Dedifferentiated amniotic fluid mesenchymal stem cell (primary cell): Measurements from ENCODE around the gene HAX1.
"Not testable (repeated sequence)": the region's sequence is repeated elsewhere in the genome, so short reads cannot be mapped to it uniquely, and the experiment has no call there.

Experiments
- DNase-seq: peaks from one replicate; pipeline ENCODE4 v3.0.0-alpha.2; 2016; ENCODE audit errors: extremely low spot score

Gene HAX1

DNA sequence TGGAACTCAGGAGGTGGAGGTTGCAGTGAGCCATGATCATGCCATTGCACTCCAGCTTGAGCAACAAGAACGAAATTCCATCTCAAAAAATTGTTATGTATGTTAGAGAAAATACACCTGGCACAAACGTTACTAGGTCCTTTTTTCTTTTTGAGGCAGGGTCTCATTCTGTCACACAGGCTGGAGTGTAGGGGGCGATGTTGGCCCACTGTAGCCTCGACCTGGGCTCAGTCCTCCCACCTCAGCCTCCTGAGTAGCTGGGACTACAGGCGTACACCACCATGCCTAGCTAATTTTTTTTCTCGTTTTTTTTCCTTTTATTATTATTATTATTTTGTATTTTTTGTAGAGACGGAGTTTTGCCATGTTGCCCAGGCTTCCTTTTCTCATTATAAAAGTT, 4.4 kb downstream of the HAX1 start:
- no peak for DNase-seq

DNA sequence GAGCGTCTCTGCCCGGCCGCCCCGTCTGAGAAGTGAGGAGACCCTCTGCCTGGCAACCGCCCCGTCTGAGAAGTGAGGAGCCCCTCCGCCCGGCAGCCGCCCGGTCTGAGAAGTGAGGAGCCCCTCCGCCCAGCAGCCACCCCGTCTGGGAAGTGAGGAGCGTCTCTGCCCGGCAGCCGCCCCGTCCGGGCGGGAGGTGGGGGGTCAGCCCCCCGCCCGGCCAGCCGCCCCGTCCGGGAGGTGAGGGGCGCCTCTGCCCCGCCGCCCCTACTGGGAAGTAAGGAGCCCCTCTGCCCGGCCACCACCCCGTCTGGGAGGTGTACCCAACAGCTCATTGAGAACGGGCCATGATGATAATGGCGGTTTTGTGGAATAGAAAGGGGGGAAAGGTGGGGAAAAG, 15.2 kb downstream of the HAX1 start:
- not testable (repeated sequence) for DNase-seq

DNA sequence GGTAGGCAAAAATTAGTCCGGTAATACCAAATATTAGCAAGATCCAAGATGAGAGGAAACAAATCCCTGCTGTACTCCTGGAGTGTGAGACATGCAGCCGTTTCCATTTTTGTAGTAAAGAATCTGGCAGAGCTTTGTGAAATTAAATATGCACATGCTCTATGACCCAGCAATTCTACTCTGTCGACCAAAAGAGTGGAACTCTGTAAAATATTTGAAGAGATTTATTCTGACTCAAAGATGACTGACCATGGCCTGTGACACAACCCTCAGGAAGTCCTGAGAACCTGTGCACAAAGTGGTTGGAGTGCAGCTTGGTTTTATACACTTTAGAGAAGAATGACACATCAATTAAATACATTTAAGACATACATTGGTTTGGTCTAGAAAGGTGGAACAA, 16.2 kb downstream of the HAX1 start:
- no peak for DNase-seq

DNA sequence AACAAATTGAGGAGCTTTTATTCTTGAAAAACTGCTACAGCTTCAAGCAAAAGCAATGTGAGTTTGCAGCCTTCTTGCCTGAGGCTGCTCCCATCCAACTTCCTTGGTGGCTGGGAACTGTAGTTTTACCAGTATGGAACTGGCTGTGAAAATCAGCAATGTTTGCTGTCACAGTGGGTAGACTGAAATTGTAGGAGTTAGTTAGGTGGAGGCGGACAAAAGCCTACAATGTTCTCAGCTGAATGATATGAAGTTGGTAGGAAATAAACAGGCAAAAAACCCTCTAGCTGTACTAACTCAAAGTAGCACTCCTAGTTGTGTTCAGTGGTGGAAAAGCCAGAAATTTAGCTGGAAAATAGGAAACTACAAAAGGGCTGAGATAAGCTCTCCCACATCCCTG, 18.5 kb downstream of the HAX1 start:
- DNase-seq, result no peak

DNA sequence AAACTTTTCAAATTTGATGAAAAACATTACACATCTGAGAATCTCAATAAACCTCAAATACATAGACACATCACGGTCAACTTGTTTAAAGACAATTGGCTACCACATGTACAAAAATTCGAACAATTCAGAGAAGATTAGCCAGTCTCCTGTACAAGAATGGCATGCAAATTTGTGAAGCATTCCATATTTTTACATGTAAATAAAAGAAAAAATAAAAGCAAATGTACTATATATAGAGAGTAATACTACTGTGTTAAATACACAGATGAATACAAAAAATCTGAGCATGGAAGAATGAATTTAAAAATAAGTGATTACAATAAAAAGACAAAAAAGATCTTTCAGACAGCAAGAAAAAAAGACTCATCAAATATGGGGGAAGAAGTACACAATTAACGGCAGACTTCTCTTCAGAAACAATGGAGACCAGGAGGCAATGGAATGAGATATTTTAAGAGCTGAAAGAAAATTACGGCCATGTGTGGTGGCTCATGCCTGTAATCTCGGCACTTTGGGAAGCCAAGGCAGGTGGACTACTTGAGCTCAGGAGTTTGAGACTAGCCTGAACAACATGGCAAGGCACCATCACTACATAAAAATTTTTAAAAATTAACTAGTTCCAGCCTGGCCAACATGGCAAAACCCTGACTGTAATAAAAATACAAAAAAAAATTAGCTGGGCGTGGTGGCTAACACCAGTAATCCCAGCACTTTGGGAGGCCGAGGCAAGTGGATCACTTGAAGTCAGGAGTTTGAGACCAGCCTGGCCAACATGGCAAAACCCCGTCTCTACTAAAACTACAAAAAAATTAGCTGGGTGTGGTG, 23.2 kb downstream of the HAX1 start:
- no peak for DNase-seq

DNA sequence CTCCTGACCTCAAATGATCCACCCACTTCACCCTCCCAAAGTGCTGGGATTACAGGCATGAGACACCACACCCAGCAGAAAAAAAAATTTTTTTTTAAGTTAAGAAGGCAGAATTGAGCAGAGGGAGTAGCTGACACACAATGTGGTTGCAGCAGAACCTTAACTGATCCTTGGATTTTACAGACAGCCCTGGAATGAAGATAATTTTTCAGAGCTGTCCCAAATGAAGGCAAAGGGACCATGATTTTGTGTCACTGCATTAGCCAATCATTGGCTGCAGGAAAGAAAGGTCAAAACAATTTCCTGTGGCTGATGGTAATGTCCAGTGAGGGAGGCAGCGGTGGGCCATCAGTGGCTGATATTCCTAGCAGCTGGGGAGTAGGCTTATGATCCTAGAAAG, 29.2 kb downstream of the HAX1 start:
- DNase-seq, result no peak

DNA sequence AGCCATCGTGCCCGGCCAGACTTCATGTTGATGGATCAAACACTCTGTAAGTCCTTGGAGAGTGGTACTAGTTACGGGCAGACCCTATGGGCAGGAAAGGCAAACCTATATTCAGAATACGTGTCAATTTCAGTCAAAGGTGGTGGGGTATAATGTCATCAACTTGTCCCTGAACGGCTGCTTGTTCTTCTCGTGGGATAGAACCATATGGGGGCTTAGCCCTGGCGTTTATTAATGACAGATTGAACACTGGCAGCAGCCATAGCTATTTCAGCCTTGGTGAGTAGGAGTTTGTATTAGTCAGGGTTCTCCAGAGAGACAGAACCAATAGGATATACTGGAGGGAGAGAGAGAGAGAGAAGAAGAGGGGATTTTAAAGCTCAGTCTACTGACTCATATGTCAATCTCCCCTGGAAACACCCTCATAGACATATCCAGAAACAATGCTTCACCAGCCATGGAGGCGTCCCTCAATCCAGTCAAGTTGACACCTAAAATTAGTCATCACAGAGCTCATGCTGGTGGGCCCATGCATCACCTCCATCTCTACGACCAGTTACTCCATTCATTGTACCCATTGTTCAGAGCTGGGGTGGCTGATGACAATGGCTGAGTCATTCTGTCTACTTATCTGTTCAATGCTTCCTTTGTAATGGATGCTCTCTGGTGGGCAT, 32.4 kb downstream of the HAX1 start:
- no peak for DNase-seq

DNA sequence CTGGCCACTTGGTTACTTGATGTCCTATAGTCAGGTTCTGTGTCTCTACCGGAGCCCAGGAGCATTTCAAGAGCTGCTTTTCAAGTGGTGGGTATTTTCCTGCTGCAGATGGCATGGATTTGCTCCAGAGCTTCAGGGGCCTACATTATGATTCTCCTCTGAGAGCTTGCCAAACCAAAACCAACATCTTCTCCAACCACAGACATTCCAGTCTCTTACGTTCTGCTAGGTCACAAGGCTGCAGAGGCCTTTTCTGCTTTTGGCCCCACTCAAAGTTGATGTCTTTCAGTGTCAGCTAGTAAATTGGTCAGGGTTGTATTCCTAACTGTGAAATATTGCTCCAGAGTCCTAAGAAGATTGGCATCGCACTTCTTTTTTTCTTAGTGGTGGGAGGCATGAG, 33.7 kb downstream of the HAX1 start:
- DNase-seq, result no peak

DNA sequence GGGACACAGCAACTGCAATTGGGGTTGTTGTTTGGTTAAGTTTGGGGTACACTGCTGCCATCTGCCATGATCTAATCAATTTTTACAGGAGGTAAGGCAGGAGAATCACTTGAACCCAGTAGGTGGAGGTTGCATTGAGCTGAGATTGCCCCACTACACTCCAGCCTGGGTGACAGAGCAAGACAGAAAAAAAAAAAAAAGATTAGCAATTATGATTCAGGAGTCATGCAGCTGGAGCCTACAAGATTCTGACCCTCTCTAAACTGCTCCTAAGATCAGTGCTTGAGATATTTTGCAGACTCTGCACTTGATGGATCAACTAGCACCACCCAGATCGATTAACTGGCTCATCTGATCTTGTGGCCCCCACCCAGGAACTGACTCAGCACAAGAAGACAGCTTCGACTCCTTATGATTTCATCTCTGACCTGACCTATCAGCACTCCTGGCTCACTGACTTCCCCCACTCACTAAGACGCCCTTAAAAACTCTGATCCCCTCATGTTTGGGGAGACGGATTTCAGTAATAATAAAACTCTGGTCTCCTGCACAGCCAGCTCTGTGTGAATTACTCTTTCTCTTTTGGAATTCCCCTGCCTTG, 35.3 kb downstream of the HAX1 start:
- not testable (repeated sequence) for DNase-seq

DNA sequence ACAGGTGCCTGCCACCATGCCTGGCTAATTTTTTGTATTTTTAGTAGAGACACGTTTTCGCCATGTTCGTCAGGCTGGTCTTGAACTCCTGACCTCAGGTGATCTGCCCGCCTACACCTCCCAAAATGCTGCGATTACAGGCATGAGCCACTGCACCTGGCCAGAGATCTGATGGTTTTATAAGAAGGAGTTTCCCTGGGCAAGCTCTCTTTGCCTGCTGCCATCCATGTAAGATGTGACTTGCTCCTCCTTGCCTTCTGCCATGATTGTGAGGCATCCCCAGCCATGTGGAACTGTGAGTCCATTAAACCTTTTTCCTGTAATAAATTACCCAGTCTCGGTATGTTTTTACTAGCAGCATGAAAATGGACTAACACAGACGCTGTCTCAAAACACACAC, 36.7 kb downstream of the HAX1 start:
- DNase-seq, result not testable (repeated sequence)

DNA sequence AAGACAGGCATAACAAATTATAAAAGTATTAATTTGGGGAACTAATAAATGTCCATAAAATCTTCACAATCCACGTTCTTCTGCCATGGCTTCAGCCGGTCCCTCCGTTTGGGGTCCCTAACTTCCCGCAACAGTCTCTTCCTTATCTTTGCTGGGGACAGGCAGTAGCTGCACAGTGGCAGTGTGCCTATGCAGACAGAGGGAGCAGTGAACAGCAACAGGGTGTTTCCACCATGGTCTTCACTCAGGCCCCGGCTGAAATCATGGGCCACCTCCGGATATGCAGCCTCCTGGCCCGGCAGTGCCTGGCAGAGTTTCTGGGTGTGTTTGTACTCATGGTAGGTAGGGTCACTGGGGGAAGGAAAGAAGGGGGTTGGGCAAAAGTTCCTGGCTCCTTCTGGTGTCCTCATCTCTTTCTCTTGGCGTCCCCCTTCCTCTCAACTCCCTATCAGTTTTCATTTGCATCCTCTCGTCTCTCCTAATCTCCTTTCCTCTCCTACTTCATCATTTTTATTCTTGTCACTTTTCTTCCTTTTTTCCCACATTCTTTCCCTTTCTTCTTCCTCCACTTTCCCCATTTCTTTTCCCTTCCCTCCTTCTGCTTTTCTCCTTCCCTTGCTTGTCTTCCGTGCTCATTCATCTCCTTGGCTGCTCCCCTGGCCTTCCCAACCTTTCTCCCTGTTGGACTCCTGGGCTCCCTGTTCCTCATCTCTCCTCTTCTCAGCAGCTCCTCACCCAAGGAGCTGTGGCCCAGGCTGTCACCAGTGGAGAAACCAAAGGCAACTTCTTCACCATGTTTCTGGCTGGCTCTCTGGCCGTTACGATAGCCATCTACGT, 40.0 kb downstream of the HAX1 start:
- DNase-seq, result not testable (repeated sequence)

DNA sequence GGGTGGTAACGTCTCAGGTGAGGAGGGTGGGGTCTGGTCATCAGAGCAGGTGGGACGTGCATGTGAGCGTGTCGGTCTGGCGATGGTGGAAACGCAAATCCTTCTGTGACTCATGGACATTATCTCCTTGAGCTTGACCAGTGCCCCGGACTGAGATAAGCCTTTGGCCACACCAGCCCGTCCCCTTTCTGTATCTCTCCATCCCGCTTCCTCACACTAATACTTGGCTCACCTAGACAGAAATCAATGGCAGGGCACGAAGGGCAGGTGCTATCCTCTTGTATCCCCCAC, 40.6 kb downstream of the HAX1 start:
- DNase-seq, result no peak

DNA sequence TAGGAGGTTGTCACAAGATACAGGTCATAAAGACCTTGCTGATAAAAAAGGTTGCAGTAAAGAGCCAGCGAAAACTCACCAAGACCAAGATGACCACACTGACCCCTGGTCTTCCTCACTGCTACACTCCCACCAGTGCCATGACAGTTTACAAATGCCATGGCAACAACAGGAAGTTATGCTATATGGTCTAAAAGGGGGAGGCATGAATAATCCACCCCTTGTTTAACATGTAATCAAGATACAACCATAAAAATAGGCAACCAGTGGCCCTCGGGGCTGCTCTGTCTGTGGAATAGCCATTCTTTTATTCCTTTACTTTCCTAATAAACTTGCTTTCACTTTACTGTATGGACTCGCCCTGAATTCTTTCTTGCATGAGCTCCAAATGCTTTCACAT, 41.8 kb downstream of the HAX1 start:
- DNase-seq, result not testable (repeated sequence)

DNA sequence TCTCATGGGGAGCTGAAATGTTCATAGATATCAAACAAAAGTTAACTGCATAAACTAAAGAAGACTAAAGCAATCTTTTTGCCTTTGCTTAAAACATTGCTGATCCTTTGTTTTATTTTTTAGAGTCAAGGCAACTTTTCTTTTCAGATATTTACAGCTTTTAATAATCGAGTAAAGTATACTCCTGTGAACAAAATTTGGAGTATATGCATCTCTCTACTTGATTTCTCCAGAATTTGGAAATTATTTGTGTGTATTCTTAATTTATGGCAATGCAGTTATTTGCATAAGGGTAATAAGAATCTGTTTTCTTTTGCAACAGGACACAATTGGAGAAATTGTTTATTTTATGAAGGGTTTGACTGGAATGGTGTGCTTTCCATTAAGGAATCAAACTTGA, 44.3 kb downstream of the HAX1 start:
- DNase-seq, result no peak

DNA sequence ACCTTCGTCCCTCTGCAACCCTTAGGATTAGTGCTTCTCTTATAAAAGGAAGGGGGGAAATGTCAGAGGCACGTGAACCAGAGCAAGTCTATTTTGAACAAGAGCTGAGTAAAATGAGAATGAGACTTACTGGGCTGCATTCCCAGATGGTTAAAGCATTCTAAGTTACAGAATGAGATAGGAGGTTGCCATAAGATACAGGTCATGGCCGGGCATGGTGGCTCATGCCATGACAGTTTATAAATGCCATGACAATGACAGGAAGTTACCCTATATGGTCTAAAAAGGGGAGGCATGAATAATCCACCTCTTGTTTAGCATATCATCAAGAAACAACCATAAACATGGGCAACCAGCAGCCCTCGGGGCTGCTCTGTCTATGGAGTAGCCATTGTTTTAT, 46.0 kb downstream of the HAX1 start:
- DNase-seq, result no peak

DNA sequence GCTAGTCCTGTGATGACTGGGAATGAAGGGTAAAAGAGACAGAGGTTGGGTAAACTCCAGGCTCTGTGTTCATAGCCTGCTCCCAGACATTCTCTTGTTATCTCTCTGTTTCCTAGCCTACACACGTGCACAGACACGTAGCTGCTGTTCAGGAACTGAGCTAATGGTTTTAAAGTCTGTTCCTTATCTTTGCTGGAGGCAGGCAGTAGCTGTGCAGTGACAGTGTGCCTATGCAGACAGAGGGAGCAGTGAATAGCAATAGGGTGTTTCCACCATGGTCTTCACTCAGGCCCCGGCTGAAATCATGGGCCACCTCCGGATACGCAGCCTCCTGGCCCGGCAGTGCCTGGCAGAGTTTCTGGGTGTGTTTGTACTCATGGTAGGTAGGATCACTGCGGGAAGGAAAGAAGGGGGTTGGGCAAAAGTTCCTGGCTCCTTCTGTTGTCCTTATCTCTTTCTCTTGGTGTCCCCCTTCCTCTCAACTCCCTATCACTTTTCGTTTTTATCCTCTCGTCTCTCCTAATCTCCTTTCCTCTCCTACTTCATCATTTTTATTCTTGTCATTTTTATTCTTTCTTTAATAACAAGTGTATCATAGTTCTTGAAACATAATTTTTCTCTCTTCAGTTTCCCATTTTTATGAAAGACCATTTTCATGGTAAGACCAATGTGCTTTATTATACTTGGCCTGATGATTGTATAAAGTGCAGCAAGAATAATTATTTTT, 48.6 kb downstream of the HAX1 start, which contains the start of gene AQP10:
Gene AQP10 (plus strand): TSS at position 212 of the 727 bp plus-strand sequence. CDS start 63 bp downstream, at position 275.
- no peak for DNase-seq

DNA sequence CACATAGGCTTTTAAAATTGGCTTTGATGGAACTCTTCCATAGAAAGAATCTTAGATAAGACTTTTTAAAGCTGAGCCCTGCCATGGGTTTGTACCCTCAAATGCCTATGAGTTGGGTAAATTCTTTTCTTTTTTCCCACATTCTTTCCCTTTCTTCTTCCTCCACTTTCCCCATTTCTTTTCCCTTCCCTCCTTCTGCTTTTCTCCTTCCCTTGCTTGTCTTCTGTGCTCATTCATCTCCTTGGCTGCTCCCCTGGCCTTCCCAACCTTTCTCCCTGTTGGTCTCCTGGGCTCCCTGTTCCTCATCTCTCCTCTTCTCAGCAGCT, 49.1 kb downstream of the HAX1 start:
- not testable (repeated sequence) for DNase-seq

DNA sequence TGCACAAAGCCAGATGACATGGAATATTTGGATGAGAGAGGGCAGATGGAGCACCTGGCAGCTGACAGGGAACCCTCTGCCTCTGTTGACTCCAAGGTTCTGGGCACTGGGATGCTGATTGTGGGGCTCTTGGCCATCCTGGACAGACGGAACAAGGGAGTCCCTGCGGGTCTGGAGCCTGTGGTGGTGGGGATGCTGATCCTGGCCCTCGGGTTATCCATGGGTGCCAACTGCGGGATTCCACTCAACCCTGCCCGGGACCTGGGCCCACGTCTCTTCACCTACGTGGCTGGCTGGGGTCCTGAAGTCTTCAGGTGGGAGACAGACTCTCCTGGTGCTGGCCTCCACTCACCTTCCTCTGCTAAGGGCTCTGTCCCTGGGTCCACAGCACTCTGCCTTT, 51.1 kb downstream of the HAX1 start:
- DNase-seq, result no peak

DNA sequence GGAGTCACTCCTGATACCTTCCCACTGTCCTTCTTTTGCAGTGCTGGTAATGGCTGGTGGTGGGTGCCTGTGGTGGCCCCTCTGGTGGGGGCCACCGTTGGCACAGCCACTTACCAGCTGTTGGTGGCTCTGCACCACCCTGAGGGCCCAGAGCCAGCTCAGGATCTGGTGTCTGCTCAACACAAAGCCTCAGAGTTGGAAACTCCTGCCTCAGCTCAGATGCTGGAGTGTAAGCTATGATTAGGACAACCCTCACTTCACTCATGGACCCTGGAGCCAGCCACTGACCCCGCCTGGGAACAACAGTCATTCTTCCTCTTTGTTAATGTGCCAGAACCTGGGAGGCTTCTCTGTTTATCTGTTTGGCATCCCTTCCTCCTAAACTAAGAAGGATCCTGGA, 51.8 kb downstream of the HAX1 start:
- DNase-seq, result no peak

DNA sequence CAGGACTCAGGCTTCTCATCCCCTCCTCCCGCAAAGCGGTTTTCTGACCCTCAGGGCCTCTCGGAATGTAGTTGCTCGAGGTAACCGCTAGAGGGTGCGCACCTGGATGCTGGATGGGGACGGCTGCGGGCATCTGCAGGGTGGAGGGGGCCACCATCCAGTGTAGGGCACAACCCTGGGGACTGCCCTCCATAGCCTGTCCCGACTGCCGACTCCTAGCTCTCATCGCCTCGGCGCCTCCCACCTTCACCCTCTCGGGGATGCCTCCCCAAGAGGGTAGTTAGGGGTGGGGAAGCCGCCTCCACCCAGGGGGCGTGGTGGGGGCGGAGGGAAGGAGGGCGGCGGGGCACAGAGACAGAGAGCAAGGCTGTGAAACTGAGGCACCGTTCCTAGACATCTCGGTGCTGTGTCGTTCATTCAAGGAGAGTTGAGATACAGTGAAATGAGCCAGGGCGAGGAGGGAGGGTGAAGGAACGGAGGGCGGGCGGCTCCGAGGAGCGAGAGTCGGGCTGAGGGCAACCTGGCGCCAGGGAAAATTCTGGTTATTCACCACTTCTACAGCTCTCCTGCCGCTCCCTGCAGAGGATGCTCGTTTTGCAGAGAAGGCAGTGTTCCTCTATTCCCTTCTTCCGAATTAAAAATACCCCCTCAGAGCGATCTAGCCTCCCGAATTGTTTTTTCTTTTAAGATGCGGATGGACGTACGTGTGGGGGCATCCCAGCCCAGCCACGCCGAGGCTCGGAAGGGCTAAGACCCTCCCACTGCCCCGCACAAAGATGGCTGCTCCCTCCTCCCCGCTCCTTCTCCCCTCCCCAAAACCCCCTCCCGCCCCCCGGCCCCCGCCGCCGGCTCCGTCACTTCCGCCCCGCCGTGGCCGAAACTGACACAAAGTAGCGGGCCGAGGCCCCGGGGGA, 52.5 kb downstream of the HAX1 start, which contains the start of gene ATP8B2:
Gene ATP8B2 (plus strand): TSS at position 857 of the 914 bp plus-strand sequence. CDS start 2,617 bp downstream, outside the sequence.
- DNase-seq, result peak; percentile 79
